ENCODE data around the gene HAPLN3. TPM values are rescaled to one million over a fixed set of nuclear protein-coding genes. Genes with fewer than 3 reads are reported as not detected.

Gene HAPLN3
- total RNA-seq, 1 experiment from 2014 or later, result 168 TPM

GRCh38 chr15:88902846-88903245 is 7.5 kb upstream of the HAPLN3 start:
- Histone ChIP-seq H3K27ac (ENCODE audit: low read length) (peak overlapping the region; percentile 97), H3K9me3 (ENCODE audit: control insufficient read depth, insufficient read depth, low read depth, low read length) (no peaks in the 10 kb centered on the region), H3K4me1 (ENCODE audit: control insufficient read depth, insufficient read depth, low read length) (peaks cover 90% of the 10 kb centered on the region), H3K27me3 (ENCODE audit: control insufficient read depth, insufficient read depth, low read length) (no peaks in the 10 kb centered on the region), H3K36me3 (ENCODE audit: control insufficient read depth, insufficient read depth, low read length) (peaks cover 15% of the 10 kb centered on the region), H3K4me3 (ENCODE audit: low read depth in 2 of 2, low read length in 2 of 2) (no peak overlapping the region)
- DNase-seq (ENCODE audit: low read depth, low spot score), result no peak
- intact Hi-C loops (cut with micrococcal nuclease; ENCODE audit: unreplicated experiment) (no loop called here), in situ Hi-C loops (cut with HindIII; ENCODE audit: low pct_unique_long_range_greater_than_20kb, low sequenced_read_pairs) (no loop called here)
- ATAC-seq, result no peak
- TF ChIP-seq CTCF (IDR thresholded peaks at IDR 0.05) (no peak), TCF7L2 (IDR thresholded peaks at IDR 0.05; ENCODE audit: low read depth, low read length) (no peak), POLR2AphosphoS5 (IDR thresholded peaks at IDR 0.05; ENCODE audit: low read depth, low read length) (peak; percentile 19; the same call in 1 of the 2 replicates), SIN3A (IDR thresholded peaks at IDR 0.05; ENCODE audit: borderline replicate concordance, insufficient read depth, low read depth, low read length) (no peak), REST (IDR thresholded peaks at IDR 0.05; ENCODE audit: insufficient read depth in 1 of 2, low read depth in 2 of 2, low read length in 1 of 2) (no peak)
- ChIA-PET POLR2A (no interaction called here), CTCF (interaction anchor here (0.9 to 1.3 kb wide), 3 partner anchors 9 to 269 kb away, joined by 3 to 4 read pairs (median 3); no protein-coding TSS in a partner anchor)
- no TSS peak for BruUV-seq (replicated peaks)

- in situ Hi-C loops (cut with HindIII; ENCODE audit: low pct_unique_long_range_greater_than_20kb, low sequenced_read_pairs), result no loop called here
- intact Hi-C loops (cut with micrococcal nuclease; ENCODE audit: unreplicated experiment), result no loop called here
- ChIA-PET CTCF (interaction anchor here (0.9 to 1.3 kb wide), 2 partner anchors 115 to 269 kb away, joined by 3 to 6 read pairs; no protein-coding TSS in a partner anchor), POLR2A (interaction anchor here (0.5 kb wide), 1 partner anchor 236 kb away, joined by 4 read pairs; no protein-coding TSS in a partner anchor)
- no peak for DNase-seq (ENCODE audit: low read depth, low spot score)
- H3K4me3 ChIP-seq (ENCODE audit: low read depth in 2 of 2, low read length in 2 of 2), result no peak overlapping the region
- H3K9me3 ChIP-seq (ENCODE audit: control insufficient read depth, insufficient read depth, low read depth, low read length), result no peaks in the 10 kb centered on the region
- no peak; the same call in 1 of the 2 replicates for TF ChIP-seq POLR2AphosphoS5 (IDR thresholded peaks at IDR 0.05; ENCODE audit: low read depth, low read length)
- no peak for TF ChIP-seq CTCF (IDR thresholded peaks at IDR 0.05)
- no peak for TF ChIP-seq SIN3A (IDR thresholded peaks at IDR 0.05; ENCODE audit: borderline replicate concordance, insufficient read depth, low read depth, low read length)
- no peak for TF ChIP-seq TCF7L2 (IDR thresholded peaks at IDR 0.05; ENCODE audit: low read depth, low read length)
- no peak for TF ChIP-seq REST (IDR thresholded peaks at IDR 0.05; ENCODE audit: insufficient read depth in 1 of 2, low read depth in 2 of 2, low read length in 1 of 2)
- no peak for ATAC-seq
- H3K27me3 ChIP-seq (ENCODE audit: control insufficient read depth, insufficient read depth, low read length), result no peaks in the 10 kb centered on the region
- peak overlapping the region; percentile 97 for H3K27ac ChIP-seq (ENCODE audit: low read length)
- BruUV-seq (replicated peaks), result no TSS peak
- H3K36me3 ChIP-seq (ENCODE audit: control insufficient read depth, insufficient read depth, low read length), result peaks cover 15% of the 10 kb centered on the region
- H3K4me1 ChIP-seq (ENCODE audit: control insufficient read depth, insufficient read depth, low read length), result peaks cover 92% of the 10 kb centered on the region
Measured at GRCh38 chr15:88902221-88902835, 7.0 kb upstream of the HAPLN3 start.
